Measurements from ENCODE around the gene UBE4B.
"Not testable (repeated sequence)": the region's sequence is repeated elsewhere in the genome, so short reads cannot be mapped to it uniquely, and the experiment has no call there.

Gene UBE4B

DNA sequence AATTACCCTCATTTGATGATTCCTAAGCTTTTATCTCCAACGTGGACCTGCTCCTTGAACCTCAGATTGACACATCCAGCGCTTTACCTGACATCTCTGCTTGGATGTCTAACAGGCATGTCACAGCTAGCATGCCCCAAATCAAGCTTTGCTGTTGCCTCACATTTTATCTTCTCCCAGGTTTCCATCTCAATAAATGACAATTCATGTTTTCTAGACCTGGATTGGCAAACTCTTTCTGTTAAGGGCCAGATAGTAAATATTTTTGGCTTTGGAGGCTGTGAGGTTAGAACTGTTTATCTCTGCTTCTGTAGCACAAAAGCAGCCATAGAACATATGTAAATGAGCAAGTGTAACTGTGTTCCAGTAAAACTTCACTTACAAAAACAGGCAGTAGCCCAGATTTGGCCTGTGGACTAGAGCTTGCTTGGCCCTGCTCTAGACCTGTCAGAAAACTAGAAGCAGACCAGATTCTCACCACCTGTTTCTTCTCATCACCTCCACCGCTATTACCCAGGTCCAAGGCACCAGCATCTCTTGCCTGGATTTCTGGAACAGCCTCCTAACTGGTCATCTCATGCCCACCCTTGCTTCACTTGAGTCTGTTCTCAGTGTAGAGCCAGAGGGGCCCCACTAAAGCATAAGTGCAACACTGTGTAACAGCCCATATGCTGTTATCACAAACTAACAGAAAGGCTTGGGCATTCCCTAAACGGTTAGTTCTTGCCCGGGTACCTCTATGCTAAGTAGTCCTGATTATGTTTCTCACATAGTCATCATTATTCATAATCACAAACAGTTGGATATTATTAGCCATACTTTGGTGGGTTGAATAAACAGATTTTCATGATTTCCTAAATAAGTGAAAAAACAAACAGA lies 42.3 kb downstream of the UBE4B start:
- peaks cover 43% of the 10 kb centered on the region for H3K36me3 Mint-ChIP-seq
- ATAC-seq (no peak), DNase-seq (ENCODE audit: low spot score in 2 of 2) (no peak)
- H3K9me3 Mint-ChIP-seq: no peaks in the 10 kb centered on the region
- peaks cover 23% of the 10 kb centered on the region for H3K4me1 Mint-ChIP-seq
- peak overlapping the region; percentile 45 for H3K27ac Mint-ChIP-seq
- peak overlapping the region; percentile 15 for H3K4me3 Mint-ChIP-seq

DNA sequence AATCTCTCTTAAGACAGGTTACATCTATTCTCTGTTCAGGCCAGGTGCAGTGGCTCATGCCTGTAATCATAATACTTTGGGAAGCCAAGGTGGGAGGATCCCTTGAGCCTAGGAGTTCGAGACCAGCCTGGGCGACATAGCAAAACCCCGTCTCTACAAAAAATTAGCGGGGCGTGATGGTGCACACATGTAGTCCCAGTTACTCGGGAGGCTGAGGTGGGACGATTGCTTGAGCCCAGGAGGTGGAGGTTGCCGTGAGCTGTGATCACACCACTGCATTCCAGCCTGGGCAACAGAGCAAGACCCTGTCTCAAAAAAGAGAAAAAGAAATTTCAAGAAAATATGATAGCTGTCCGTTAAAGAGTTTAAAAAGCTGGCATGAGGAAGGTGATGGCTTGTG lies 43.0 kb downstream of the UBE4B start:
- Mint-ChIP-seq H3K4me1 (peaks cover 23% of the 10 kb centered on the region), H3K36me3 (peaks cover 41% of the 10 kb centered on the region), H3K4me3 (no peak overlapping the region), H3K27ac (no peak overlapping the region), H3K9me3 (no peaks in the 10 kb centered on the region)
- ATAC-seq: no peak
- DNase-seq (ENCODE audit: low spot score in 2 of 2): no peak

DNA sequence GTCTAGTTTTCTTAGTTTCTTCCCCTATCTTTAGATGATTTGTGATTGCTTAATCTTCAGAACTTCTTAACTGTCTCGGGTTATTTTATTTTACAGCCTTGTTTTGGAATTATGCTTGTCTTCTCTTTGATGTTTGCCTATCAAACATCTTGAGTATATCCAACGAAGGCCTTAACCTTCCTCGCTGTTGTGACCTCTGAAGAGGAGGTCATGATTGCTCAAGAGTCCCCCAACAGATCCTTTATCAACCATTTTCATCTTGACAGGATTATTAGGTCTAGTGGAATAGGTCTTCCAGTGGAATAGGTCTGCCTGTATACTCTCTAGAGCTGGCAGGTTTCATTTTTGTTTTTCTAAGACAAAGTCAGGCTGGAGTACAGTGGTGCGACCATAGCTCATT lies 45.7 kb downstream of the UBE4B start:
- DNase-seq (ENCODE audit: low spot score in 2 of 2) (no peak), ATAC-seq (no peak)
- Mint-ChIP-seq H3K4me1 (peaks cover 23% of the 10 kb centered on the region), H3K4me3 (no peak overlapping the region), H3K36me3 (peaks cover 41% of the 10 kb centered on the region), H3K9me3 (no peaks in the 10 kb centered on the region), H3K27ac (no peak overlapping the region)

DNA sequence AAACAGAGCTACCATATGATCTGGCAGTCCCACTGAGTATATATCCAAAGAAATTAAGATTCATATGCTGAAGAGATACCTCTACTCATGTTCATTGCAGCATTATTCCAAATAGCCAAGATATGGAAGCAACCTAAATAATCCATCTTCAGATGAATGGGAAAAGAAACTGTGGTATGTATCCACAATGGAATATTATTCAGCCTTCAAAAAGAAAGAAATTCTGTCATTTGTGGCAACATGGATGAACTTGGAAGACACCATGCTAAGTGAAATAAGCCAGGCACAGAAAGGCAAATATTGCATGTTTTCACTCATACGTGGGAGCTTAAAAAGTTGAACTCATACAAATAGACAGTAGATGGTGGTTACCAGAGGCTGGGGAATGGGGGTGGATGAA lies 47.8 kb downstream of the UBE4B start:
- no peak for ATAC-seq
- H3K36me3 Mint-ChIP-seq: peaks cover 40% of the 10 kb centered on the region
- no peaks in the 10 kb centered on the region for H3K9me3 Mint-ChIP-seq
- H3K27ac Mint-ChIP-seq: no peak overlapping the region
- no peak for DNase-seq (ENCODE audit: low spot score in 2 of 2)
- no peak overlapping the region for H3K4me3 Mint-ChIP-seq
- H3K4me1 Mint-ChIP-seq: peaks cover 4% of the 10 kb centered on the region

DNA sequence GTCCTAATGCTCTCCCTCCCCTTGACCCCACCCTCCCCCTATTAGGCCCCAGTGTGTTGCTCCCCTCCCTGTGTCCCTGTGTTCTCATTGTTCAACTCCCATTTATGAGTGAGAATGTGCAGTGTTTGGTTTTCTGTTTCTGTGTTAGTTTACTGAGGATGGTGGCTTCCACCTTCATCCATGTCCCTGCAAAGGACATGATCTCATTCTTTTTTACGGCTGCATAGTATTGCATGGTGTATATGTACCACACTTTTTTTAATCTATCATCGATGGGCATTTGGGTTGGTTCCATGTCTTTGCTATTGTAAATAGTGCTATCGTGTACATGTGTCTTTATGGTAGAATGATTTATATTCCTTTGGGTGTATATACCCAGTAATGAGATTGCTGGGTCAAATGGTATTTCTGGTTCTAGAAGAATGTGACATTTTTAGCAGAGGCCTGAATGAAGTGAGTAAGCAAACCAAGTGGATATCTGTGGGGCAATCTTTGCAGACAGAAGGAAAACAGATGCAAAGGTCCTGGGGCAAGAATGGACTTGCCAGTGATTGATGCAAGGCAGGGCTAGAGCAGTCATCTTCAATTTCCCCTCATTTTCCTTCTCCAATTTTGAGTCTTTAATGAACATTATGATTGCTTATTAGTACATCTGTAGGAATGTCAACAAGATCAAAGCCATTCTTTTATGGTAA lies 50.2 kb downstream of the UBE4B start:
- Mint-ChIP-seq H3K36me3 (peaks cover 24% of the 10 kb centered on the region), H3K9me3 (no peaks in the 10 kb centered on the region), H3K4me3 (no peak overlapping the region), H3K27ac (peak overlapping the region; percentile 9), H3K4me1 (peaks cover 4% of the 10 kb centered on the region)
- DNase-seq (ENCODE audit: low spot score in 2 of 2) (no peak), ATAC-seq (no peak)

DNA sequence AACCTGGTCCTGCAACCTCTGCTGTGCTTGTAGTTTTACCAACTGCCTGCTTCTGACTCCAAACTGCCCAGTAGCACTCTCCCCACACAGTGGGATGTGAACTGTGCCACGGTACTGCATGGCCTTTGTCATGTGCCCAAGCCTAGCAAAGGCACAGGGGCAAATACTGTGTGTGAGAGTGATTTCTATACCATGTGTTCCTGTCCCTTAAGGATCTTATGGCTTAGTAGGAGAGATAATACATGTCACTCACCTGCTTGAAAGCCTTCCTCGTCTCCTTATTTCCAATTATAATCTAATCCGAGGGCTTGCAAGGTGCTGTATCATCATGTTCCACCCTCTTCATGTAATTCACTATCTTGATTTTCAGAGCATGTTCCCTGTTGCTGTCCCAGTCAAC lies 51.3 kb downstream of the UBE4B start:
- Mint-ChIP-seq H3K27ac (peak overlapping the region; percentile 9), H3K36me3 (peaks cover 17% of the 10 kb centered on the region), H3K4me3 (no peak overlapping the region), H3K4me1 (peaks cover 4% of the 10 kb centered on the region), H3K9me3 (no peaks in the 10 kb centered on the region)
- no peak for DNase-seq (ENCODE audit: low spot score in 2 of 2)
- ATAC-seq: no peak

DNA sequence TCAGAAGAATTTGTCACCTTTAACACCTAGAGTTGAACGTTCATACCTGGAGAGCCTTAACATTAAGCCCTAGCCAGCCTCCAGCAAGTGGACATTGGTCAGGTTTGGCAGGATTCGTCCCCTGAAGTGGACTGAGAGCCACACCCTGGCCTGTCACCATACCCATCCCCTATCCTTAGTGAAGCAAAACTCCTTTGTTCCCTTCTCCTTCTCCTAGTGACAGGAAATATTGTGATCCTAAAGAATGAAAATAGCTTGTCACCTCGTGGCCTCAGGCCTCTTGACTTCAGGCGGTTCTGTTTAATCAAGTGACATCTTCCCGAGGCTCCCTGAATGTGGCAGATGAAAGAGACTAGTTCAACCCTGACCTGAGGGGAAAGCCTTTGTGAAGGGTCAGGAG lies 52.3 kb downstream of the UBE4B start:
- ATAC-seq (no peak), DNase-seq (ENCODE audit: low spot score in 2 of 2) (no peak)
- Mint-ChIP-seq H3K9me3 (no peaks in the 10 kb centered on the region), H3K27ac (no peak overlapping the region), H3K4me3 (no peak overlapping the region), H3K4me1 (peaks cover 4% of the 10 kb centered on the region), H3K36me3 (peaks cover 13% of the 10 kb centered on the region)

DNA sequence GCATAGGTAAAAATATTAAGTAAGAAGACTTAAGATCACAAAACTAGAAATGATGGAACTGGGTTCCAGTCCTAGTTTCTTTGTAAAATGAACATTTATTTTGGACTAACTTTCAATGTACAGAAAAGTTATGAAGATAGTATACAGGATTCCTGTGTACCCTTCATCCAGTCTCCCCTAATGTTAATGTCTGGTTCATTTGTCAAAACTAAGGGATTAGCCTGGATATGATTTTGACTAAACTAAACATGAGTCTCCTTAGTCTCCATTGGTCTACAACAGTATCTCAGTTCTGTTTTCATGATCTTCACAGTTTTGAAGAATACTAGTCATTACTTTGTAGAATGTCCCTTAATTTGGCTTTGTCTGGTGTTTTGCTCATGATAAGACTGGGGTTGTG lies 54.5 kb downstream of the UBE4B start:
- Mint-ChIP-seq H3K9me3 (no peaks in the 10 kb centered on the region), H3K27ac (no peak overlapping the region), H3K4me1 (peaks cover 4% of the 10 kb centered on the region), H3K36me3 (peaks cover 10% of the 10 kb centered on the region), H3K4me3 (no peak overlapping the region)
- ATAC-seq (no peak), DNase-seq (ENCODE audit: low spot score in 2 of 2) (no peak)

DNA sequence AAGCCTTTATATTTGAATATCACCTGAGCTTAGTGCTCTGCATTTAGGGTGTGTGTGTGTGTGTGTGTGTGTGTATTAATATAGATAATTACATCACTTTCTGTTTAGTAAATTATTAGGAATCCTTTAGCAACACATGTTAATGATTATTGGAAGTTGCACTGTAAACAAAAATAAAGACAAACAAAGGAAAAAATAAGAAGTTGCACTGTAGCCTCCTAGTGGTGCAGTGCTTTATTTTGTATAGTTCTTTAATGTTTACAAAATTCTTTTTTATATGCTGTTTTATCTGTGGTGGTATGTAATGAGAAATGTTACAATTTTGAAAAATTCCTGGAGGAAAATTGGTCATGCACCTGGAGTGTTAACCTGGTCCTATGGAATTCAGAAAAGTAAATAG lies 69.2 kb downstream of the UBE4B start:
- ATAC-seq (no peak), DNase-seq (ENCODE audit: low spot score in 2 of 2) (no peak)
- Mint-ChIP-seq H3K9me3 (no peaks in the 10 kb centered on the region), H3K4me3 (no peak overlapping the region), H3K36me3 (peaks cover 78% of the 10 kb centered on the region), H3K27ac (no peak overlapping the region), H3K4me1 (no peaks in the 10 kb centered on the region)

DNA sequence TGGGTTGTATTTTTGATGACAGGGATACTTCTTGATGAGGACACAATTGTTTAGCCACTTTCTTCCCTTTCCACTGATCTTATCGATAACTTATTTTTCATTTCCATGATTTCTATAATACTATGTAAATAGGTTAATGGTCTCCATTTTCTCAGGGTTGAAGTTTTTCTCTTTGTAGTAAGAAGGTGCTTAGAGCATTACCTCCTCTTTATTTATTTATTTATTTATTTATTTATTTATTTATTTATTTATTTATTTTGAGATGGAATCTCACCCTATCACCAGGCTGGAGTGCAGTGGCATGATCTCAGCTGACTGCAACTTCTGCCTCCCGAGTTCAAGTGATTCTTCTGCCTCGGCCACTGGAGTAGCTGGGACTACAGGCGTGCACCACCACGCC lies 70.4 kb downstream of the UBE4B start:
- ATAC-seq: no peak
- Mint-ChIP-seq H3K36me3 (peaks cover 85% of the 10 kb centered on the region), H3K27ac (no peak overlapping the region), H3K4me3 (no peak overlapping the region), H3K4me1 (no peaks in the 10 kb centered on the region), H3K9me3 (no peaks in the 10 kb centered on the region)
- DNase-seq (ENCODE audit: low spot score in 2 of 2): no peak

DNA sequence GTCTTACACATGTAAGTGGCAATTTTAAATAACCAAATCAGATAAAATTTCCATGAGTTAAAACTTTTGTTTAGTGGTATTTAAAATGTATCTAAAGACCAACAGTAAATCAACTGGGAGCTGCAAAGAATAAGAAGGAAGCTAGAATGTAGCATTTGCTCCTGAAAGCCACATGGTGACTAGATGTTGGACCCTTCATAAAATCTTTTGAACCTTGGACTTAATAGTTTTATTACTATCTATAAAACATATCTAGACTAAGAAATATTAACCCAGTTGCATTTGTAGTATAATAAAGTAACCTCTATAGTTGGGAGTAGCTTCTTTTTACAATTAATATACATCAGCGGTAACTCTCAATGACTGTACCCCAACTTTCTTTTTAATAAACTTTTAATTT lies 72.1 kb downstream of the UBE4B start:
- no peak for ATAC-seq
- no peak overlapping the region for H3K4me3 Mint-ChIP-seq
- peaks cover 95% of the 10 kb centered on the region for H3K36me3 Mint-ChIP-seq
- no peak overlapping the region for H3K27ac Mint-ChIP-seq
- no peak for DNase-seq (ENCODE audit: low spot score in 2 of 2)
- no peaks in the 10 kb centered on the region for H3K9me3 Mint-ChIP-seq
- no peaks in the 10 kb centered on the region for H3K4me1 Mint-ChIP-seq

DNA sequence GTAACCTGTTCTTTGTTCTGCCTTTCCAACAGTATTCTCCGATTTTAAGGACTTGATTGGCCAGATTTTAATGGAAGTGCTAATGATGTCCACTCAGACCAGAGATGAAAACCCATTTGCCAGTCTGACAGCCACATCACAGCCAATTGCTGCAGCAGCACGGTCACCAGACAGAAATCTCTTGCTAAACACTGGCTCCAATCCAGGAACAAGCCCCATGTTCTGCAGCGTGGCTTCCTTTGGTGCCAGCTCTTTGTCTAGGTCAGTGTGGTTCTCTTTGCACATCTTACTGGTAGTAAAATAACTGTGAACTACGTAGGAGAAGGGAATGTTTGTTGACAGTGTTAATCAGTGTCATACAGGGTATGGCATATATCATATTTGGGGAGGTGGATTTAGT lies 72.7 kb downstream of the UBE4B start:
- Mint-ChIP-seq H3K36me3 (peaks cover 99% of the 10 kb centered on the region), H3K4me3 (no peak overlapping the region), H3K27ac (no peak overlapping the region), H3K9me3 (no peaks in the 10 kb centered on the region), H3K4me1 (no peaks in the 10 kb centered on the region)
- DNase-seq (ENCODE audit: low spot score in 2 of 2): no peak
- no peak for ATAC-seq

DNA sequence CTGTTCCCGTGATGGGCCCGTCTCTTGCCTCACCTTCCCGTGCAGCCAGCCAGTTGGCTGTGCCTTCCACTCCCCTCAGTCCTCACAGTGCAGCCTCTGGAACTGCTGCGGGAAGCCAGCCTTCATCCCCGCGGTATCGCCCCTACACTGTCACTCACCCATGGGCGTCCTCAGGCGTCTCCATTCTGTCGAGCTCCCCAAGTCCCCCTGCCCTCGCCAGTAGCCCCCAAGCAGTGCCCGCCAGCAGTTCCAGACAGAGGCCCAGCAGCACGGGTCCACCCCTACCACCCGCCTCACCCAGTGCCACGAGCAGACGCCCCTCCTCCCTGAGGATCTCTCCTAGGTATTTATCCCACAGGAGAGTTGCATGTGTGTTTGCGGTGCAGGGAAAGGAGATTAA lies 73.5 kb downstream of the UBE4B start:
- peaks cover 2% of the 10 kb centered on the region for H3K4me1 Mint-ChIP-seq
- H3K4me3 Mint-ChIP-seq: no peak overlapping the region
- no peaks in the 10 kb centered on the region for H3K9me3 Mint-ChIP-seq
- ATAC-seq: no peak
- H3K36me3 Mint-ChIP-seq: peaks cover 97% of the 10 kb centered on the region
- peak overlapping the region; percentile 38 for H3K27ac Mint-ChIP-seq
- no peak for DNase-seq (ENCODE audit: low spot score in 2 of 2)

DNA sequence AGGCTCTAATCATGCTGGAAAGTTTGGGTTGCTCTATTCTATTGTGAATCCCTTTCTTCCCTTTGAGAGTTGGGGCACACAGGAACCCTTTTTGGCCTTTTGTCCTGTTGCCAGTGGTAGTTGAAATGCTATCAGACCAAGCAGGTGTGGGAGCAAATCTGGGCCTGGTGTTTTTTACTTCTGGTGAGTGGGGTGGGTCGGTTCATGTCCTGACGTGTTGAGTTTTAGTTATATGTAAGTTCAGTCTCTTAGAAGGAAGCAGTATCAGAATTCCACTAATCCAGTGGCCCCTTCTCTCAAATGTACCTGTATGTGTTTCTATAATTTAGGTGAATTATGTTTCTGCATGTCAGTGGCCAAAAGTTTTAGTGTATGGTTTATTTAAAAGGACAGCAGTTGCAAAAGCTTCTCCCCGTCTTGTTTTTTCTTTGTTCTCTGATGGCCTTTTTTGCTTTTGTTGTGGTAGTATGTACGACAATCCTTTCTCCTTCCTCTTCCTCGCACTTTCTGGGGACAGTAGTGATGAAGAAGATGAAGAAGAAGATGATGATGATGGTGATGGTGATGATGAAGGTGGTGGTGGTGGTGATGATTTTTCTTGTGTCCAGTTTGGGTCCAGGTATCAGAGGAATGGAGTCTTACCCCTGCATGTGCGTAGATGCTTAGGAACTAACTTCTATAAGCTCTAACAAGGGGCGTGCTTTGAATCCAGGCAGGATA lies 74.2 kb downstream of the UBE4B start:
- ATAC-seq: no peak
- Mint-ChIP-seq H3K36me3 (peaks cover 93% of the 10 kb centered on the region), H3K4me1 (peaks cover 5% of the 10 kb centered on the region), H3K9me3 (no peaks in the 10 kb centered on the region), H3K4me3 (no peak overlapping the region), H3K27ac (peak overlapping the region; percentile 38)
- DNase-seq (ENCODE audit: low spot score in 2 of 2): no peak

DNA sequence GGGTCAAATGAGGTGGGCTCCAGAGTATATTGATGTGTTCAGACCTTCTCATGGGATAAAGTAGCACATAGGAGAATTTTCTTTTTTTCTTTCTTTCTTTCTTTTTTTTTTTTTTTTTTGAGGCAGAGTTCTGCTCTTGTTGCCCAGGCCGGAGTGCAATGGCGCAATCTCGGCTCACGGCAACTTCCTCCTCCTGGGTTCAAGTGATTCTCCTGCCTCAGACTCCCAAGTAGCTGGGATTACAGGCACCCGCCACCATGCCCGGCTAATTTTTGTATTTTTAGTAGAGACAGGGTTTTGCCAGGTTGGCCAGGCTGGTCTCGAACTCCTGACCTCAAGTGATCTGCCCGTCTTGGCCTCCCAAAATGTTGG lies 74.7 kb downstream of the UBE4B start:
- not testable (repeated sequence) for DNase-seq (ENCODE audit: low spot score in 2 of 2); H3K4me3 Mint-ChIP-seq; H3K4me1 Mint-ChIP-seq; H3K27ac Mint-ChIP-seq; ATAC-seq; H3K9me3 Mint-ChIP-seq
- H3K36me3 Mint-ChIP-seq: peaks cover 89% of the 10 kb centered on the region

All from stimulated activated effector memory CD8-positive, alpha-beta T cell treated with anti-CD3 and anti-CD28 coated beads, Interleukin-12 subunit alpha, Interleukin-12 subunit beta, amount 100 ng/mL, for 72 hours (primary cell).